ENCODE data around the gene OR5K4.

DNA sequence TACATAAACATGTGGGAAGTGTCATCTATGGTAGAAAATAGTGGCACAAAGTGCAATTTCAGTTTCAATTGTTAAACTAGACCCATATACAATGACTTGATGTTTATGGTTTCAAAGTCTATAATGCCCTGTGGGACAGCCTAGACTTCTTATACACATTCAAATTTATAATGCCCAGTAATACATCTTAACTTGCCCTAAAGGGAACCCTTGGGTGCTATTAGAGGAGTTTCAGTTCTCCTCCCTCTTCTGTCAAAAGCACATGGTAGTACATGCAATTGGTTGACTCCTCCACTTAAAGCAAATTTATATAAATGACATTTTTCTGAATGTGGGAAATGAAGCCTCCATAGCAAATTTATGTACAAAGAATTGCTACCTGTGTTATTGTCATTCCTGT is 30.2 kb upstream of the OR5K4 start:
- no peak for TF ChIP-seq SP1 (CRISPR knock-in tag; IDR thresholded peaks at IDR 0.05)
- TF ChIP-seq GATAD2A (IDR thresholded peaks at IDR 0.05) = no peak
- no peak for TF ChIP-seq SMAD4 (CRISPR knock-in tag; conservative IDR thresholded peaks at IDR 0.05)
- TF ChIP-seq, protein P1, sequence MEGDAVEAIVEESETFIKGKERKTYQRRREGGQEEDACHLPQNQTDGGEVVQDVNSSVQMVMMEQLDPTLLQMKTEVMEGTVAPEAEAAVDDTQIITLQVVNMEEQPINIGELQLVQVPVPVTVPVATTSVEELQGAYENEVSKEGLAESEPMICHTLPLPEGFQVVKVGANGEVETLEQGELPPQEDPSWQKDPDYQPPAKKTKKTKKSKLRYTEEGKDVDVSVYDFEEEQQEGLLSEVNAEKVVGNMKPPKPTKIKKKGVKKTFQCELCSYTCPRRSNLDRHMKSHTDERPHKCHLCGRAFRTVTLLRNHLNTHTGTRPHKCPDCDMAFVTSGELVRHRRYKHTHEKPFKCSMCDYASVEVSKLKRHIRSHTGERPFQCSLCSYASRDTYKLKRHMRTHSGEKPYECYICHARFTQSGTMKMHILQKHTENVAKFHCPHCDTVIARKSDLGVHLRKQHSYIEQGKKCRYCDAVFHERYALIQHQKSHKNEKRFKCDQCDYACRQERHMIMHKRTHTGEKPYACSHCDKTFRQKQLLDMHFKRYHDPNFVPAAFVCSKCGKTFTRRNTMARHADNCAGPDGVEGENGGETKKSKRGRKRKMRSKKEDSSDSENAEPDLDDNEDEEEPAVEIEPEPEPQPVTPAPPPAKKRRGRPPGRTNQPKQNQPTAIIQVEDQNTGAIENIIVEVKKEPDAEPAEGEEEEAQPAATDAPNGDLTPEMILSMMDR (IDR thresholded peaks at IDR 0.05 in 2 of 3, conservative IDR thresholded peaks at IDR 0.05 in 1 of 3; ENCODE audit: insufficient read depth in 2 of 3, low read depth in 1 of 3, low read length in 3 of 3) = no peak
- TF ChIP-seq, protein P2, sequence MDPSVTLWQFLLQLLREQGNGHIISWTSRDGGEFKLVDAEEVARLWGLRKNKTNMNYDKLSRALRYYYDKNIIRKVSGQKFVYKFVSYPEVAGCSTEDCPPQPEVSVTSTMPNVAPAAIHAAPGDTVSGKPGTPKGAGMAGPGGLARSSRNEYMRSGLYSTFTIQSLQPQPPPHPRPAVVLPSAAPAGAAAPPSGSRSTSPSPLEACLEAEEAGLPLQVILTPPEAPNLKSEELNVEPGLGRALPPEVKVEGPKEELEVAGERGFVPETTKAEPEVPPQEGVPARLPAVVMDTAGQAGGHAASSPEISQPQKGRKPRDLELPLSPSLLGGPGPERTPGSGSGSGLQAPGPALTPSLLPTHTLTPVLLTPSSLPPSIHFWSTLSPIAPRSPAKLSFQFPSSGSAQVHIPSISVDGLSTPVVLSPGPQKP (CRISPR knock-in tag; IDR thresholded peaks at IDR 0.05) = no peak
- no peak for TF ChIP-seq CBX8 (IDR thresholded peaks at IDR 0.05; ENCODE audit: borderline replicate concordance, extremely low read depth, low read depth, low read length, poor library complexity, severe bottlenecking)
- TF ChIP-seq EP300 (IDR thresholded peaks at IDR 0.05; ENCODE audit: low read length) = no peak
- TF ChIP-seq SOX6 (IDR thresholded peaks at IDR 0.05) = no peak

Measured in K562 (cell line).